Liver (tissue), 9 donors: ENCODE data around the gene AQP3. TPM values are rescaled to one million over a fixed set of nuclear protein-coding genes. Genes with fewer than 3 reads are reported as not detected.

Experiments used
- DNase-seq: peaks from one replicate; pipeline ENCODE4 v3.0.0-alpha.2; 2017; ENCODE audit warnings: low spot score
- H3K27ac ChIP-seq, 2 donors: one replicate each; pipeline ENCODE4 v1.7.0; 2013; ENCODE audit warnings: inconsistent platforms in 2 of 2, low read length in 2 of 2, control low read depth in 1 of 2, low read depth in 1 of 2, mild to moderate bottlenecking in 1 of 2
- H3K27me3 ChIP-seq, 4 donors: one replicate each; pipeline versions ENCODE4 v1.6.1 to v1.7.0; 2013; ENCODE audit warnings: low read length in 3 of 4, inconsistent platforms in 1 of 4, mild to moderate bottlenecking in 1 of 4, moderate library complexity in 1 of 4; ENCODE audit not compliant: control insufficient read depth in 4 of 4, insufficient read depth in 4 of 4
- H3K36me3 ChIP-seq, 4 donors: one replicate each; pipeline versions ENCODE4 v1.6.1 to v1.7.0; 2013; ENCODE audit warnings: low read length in 3 of 4, mild to moderate bottlenecking in 3 of 4, low read depth in 1 of 4, moderate library complexity in 1 of 4; ENCODE audit not compliant: control insufficient read depth in 4 of 4, insufficient read depth in 3 of 4
- H3K4me1 ChIP-seq, 4 donors: one replicate each; pipeline versions ENCODE4 v1.6.1 to v1.7.0; 2013; ENCODE audit warnings: low read length in 3 of 4, mild to moderate bottlenecking in 3 of 4, moderate library complexity in 1 of 4; ENCODE audit not compliant: control insufficient read depth in 4 of 4, insufficient read depth in 4 of 4
- H3K4me3 ChIP-seq, 3 donors: one replicate each; pipeline versions ENCODE4 v1.6.1 to v1.7.0; 2013; ENCODE audit warnings: low read length in 3 of 3, control low read depth in 1 of 3, low read depth in 1 of 3, mild to moderate bottlenecking in 1 of 3
- H3K9ac ChIP-seq, 2 donors: one replicate each; pipeline ENCODE4 v1.7.0; 2013; ENCODE audit warnings: low read length in 2 of 2, mild to moderate bottlenecking in 2 of 2, moderate library complexity in 2 of 2, control low read depth in 1 of 2, low read depth in 1 of 2
- H3K9me3 ChIP-seq, 4 donors: one replicate each; pipeline versions ENCODE4 v1.6.1 to v1.7.0; 2013; ENCODE audit warnings: low read length in 3 of 4; ENCODE audit not compliant: control insufficient read depth in 4 of 4
- ATF3 ChIP-seq: IDR thresholded peaks from 2 replicates; pipeline ENCODE4 v1.6.1; 2016; ENCODE audit warnings: antibody characterized with exemption
- CTCF ChIP-seq: fragments of 150-350 bp; IDR thresholded peaks from 2 replicates; pipeline ENCODE4 v1.5.1; 2017; ENCODE audit warnings: improper control_type of control experiment, low read depth, low read length; ENCODE audit not compliant: missing input control
- EGR1 ChIP-seq, 2 donors: IDR thresholded peaks; 2 replicates each; pipeline ENCODE4 v1.6.1; 2016 to 2018; ENCODE audit warnings: antibody characterized with exemption in 2 of 2, low read depth in 2 of 2
- FOXA1 ChIP-seq: IDR thresholded peaks from 2 replicates; pipeline ENCODE4 v1.6.1; 2016; ENCODE audit warnings: antibody characterized with exemption
- FOXA2 ChIP-seq: IDR thresholded peaks from 2 replicates; pipeline ENCODE4 v1.6.1; 2016; ENCODE audit warnings: antibody characterized with exemption
- GABPA ChIP-seq, 2 donors: IDR thresholded peaks in 1 of 2; conservative IDR thresholded peaks in 1 of 2; 2 replicates each; pipeline ENCODE4 v1.6.1; 2016; ENCODE audit warnings: antibody characterized with exemption in 2 of 2, mild to moderate bottlenecking in 1 of 2, moderate library complexity in 1 of 2
- HNF4G ChIP-seq: IDR thresholded peaks from 2 replicates; pipeline ENCODE4 v1.6.1; 2016; ENCODE audit warnings: antibody characterized with exemption
- JUND ChIP-seq, 2 donors: IDR thresholded peaks; 2 replicates each; pipeline ENCODE4 v1.6.1; 2016; ENCODE audit warnings: antibody characterized with exemption in 2 of 2
- MAX ChIP-seq: IDR thresholded peaks from 2 replicates; pipeline ENCODE4 v1.6.1; 2016; ENCODE audit warnings: antibody characterized with exemption
- NR2F2 ChIP-seq: IDR thresholded peaks from 2 replicates; pipeline ENCODE4 v1.6.1; 2016; ENCODE audit warnings: antibody characterized with exemption
- RAD21 ChIP-seq, 2 donors: IDR thresholded peaks; 2 replicates each; pipeline ENCODE4 v1.6.1; 2016; ENCODE audit warnings: antibody characterized with exemption in 2 of 2, mild to moderate bottlenecking in 2 of 2
- REST ChIP-seq: IDR thresholded peaks from 2 replicates; pipeline ENCODE4 v1.6.1; 2016; ENCODE audit warnings: antibody characterized with exemption, mild to moderate bottlenecking
- RXRA ChIP-seq, 2 donors: IDR thresholded peaks; 2 replicates each; pipeline ENCODE4 v1.6.1; 2017 to 2018; ENCODE audit warnings: antibody characterized with exemption in 2 of 2, mild to moderate bottlenecking in 1 of 2
- SP1 ChIP-seq: IDR thresholded peaks from 2 replicates; pipeline ENCODE4 v1.6.1; 2018; ENCODE audit warnings: antibody characterized with exemption, mild to moderate bottlenecking
- TAF1 ChIP-seq: conservative IDR thresholded peaks from 2 replicates; pipeline ENCODE4 v1.6.1; 2016; ENCODE audit warnings: antibody characterized with exemption, mild to moderate bottlenecking
- YY1 ChIP-seq: IDR thresholded peaks from 2 replicates; pipeline ENCODE4 v1.6.1; 2016; ENCODE audit warnings: antibody characterized with exemption, mild to moderate bottlenecking
- ZBTB33 ChIP-seq: IDR thresholded peaks from 2 replicates; pipeline ENCODE4 v1.6.1; 2016; ENCODE audit warnings: antibody characterized with exemption
- WGBS: extraction: QIAGEN DNeasy Blood & Tissue Kit; methylation state at CpG from one replicate; pipeline ENCODE4 v1.1.7; 2013; 5-methylcytosine and 5-hydroxymethylcytosine counted together
- polyA plus RNA-seq, 2 donors: library from polyadenylated mRNA; stranded (reverse) in 1 of 2; unstranded in 1 of 2; fragments of 200-250 nt in 1 of 2; fragments of >200 nt in 1 of 2; fragmentation: Nextera tagmentation in 1 of 2; extraction: Ambion mirVana in 1 of 2; gene quantifications; one replicate each; pipeline versions ENCODE4 v1.2.1 to v1.2.3, GENCODE V29; 2013 to 2015
- total RNA-seq, 2 donors: library from RNA; depleted of rRNA; stranded (reverse); fragments of >200 nt; gene quantifications; one replicate each; pipeline ENCODE4 v1.2.3, GENCODE V29; 2014
- donor health status: healthy.
- donor health status: healthy.
- donor health status: healthy.
- donor health status: healthy.
- donor health status: healthy.

The AQP3 gene
- total and polyA plus RNA-seq, 4 donors = 60.5 to 124 (median 87.4) TPM

GRCh38 chr9:33449715-33450114, 2.3 kb upstream of the AQP3 start:
- Histone ChIP-seq H3K4me3 (no peak overlapping the region), H3K27ac (no peak overlapping the region), H3K4me1 (peaks cover 4 to 38% (median 20%) of the 10 kb centered on the region in 4 donors), H3K9ac (no peak overlapping the region), H3K9me3 (no peaks in the 10 kb centered on the region), H3K36me3 (no peaks in the 10 kb centered on the region), H3K27me3 (no peaks in the 10 kb centered on the region)
- 95% methylated on average over 5 of the region's 5 CpGs for WGBS
- TF ChIP-seq HNF4G (no peak), RXRA (IDR thresholded peaks at IDR 0.05) (no peak), REST (no peak), GABPA (IDR thresholded peaks at IDR 0.05 in 1 of 2, conservative IDR thresholded peaks at IDR 0.05 in 1 of 2) (no peak), TAF1 (no peak), FOXA2 (no peak), ZBTB33 (no peak), RAD21 (IDR thresholded peaks at IDR 0.05) (no peak), ATF3 (no peak), YY1 (no peak), SP1 (no peak)
- no peak for DNase-seq

GRCh38 chr9:33447799-33448553, 583 bp upstream of the AQP3 start:
- peak overlapping the region; percentile 95 to 96 for H3K27ac ChIP-seq
- 28% methylated on average over 20 of the region's 20 CpGs for WGBS
- TF ChIP-seq JUND (IDR thresholded peaks at IDR 0.05) (no peak), FOXA1 (no peak), TAF1 (no peak), EGR1 (IDR thresholded peaks at IDR 0.05; ENCODE audit: low read depth in 2 of 2) (no peak), NR2F2 (no peak), GABPA (IDR thresholded peaks at IDR 0.05 in 1 of 2, conservative IDR thresholded peaks at IDR 0.05 in 1 of 2) (no peak), YY1 (no peak), CTCF (no peak), MAX (peak; percentile 37), RAD21 (IDR thresholded peaks at IDR 0.05) (no peak), ATF3 (no peak), ZBTB33 (no peak), RXRA (IDR thresholded peaks at IDR 0.05) (peak in 1 of 2 donors; percentile 8)

More at GRCh38 chr9:33447799-33448553, 583 bp upstream of the AQP3 start:
- no peak for DNase-seq
- H3K9me3 ChIP-seq = no peaks in the 10 kb centered on the region
- H3K4me1 ChIP-seq = peaks cover 12 to 44% (median 22%) of the 10 kb centered on the region in 4 donors
- H3K36me3 ChIP-seq = peaks cover 0 to 9% (median 4%) of the 10 kb centered on the region in 4 donors
- no peaks in the 10 kb centered on the region for H3K27me3 ChIP-seq
- H3K4me3 ChIP-seq = peak overlapping the region; percentile 23 to 61 (median 28)
- peak overlapping the region in 1 of 2 donors; percentile 5 for H3K9ac ChIP-seq
